HG03025 (cell line): Measurements from ENCODE around the gene HYLS1.

ENCODE experiments used
- ATAC-seq: cut with Tn5 transposase; IDR thresholded peaks from one replicate; pipeline ENCODE4 v1.9.1; 2021; ENCODE audit warnings: mild to moderate bottlenecking, moderate library complexity; ENCODE audit not compliant: unreplicated experiment, low FRiP score

The HYLS1 gene

DNA sequence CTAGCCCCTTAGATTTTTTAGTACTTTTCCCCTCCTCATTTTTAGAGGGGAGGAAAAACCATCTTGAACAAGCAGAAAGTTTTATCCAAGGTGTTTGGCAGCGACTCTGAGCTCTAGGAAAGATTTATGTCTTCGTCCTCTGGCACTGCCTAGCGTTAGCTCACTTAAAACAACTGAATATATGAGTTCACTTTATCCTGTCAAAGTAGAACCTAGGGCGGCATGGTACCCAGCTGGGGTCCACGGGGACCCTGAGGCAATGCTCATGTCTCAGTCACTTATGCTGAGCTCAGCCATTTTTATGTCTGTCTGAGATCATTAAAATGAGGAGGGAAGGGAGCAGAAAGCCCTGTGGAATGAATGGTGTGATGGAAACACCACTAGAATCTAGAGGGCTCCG is 44.2 kb downstream of the HYLS1 start:
- no peak for ATAC-seq

DNA sequence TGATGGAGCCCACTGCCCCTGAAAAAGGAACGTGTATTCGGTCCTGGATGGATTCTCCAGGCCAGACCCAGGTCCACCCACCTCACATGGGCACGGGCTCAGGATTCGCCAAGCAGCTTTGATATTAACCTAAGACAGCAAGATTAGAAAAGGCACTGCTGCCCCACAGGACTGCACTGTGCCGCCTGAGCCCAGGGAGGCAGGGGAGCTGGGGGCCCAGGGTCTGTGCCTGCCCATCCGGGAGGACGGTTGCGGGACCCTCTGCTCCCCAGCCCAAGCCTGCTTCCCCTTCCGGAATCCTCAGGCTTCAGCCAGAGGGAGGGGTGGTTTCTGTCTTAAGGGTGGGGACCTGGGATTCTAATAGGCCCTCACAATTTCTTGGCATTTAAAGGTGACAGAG is 44.8 kb downstream of the HYLS1 start:
- no peak for ATAC-seq

DNA sequence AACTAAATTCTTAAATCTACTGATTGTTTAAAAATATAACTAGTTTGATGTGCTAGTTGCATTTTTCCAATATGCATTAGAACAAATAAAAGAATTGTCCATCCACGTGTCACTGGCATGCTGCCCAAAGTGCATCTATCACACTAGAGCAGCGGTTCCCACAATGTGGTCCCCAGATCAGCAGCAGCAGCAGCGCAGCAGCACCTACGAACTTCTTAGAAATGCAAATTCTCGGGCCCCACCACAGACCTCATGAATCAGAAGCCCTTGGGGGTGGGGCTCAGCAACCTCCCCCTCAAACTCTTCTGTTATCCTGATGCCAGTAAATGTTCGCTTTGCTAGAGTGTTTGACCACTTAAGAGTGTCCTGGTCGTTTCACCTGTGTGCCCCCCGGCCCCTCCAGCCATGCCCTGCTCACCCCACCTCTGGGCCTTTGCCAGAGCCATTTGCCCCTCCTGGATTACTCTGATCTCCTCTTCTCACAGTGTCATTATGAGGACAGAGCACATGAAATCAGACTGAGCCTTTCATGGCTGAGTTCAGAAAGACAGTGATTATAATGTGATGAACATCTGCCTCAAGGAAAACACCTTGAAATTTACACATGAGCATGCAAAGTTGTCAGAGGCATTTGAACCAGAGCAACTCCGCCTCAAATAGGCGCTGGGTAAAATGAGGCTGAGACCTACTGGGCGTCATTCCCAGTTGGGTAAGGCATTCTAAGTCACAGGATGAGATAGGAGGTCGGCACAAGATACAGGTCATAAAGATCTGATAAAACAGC is 45.8 kb downstream of the HYLS1 start:
- ATAC-seq = no peak

DNA sequence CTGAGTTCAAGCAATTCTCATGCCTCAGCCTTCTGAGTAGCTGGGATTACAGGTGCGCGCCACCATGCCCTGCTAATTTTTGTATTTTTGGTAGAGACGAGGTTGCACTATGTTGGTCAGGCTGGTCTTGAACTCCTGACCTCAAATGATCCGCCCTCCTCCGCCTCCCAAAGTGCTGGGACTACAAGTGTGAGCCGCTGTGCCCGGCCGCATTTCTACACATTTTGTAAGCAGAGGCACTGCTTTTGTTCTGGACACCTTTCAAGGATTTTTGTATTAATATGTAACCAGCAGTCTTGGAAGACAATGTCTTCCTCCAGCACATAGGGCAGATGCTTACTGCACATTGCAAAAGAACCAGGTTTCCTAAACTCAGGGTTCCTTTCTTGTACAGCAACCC is 47.0 kb downstream of the HYLS1 start:
- no peak for ATAC-seq

DNA sequence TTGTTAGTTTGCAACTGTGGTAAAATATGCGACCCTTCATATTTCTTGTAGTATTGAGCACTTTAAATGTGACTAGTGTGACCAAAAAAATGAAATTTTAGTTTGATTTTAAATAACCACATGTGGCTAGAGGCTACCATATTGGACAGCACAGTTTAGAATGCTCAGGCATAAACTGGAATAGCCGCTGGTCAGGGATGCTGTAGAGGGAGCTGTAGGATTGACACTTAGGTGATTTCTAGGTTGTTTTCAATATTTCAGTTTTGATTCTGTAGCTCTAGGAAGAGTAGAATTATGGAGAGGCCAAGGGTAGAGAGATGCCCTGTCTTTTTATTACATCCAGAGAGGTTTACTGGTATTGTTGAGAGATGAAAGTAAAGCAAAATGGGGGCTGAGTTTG is 47.6 kb downstream of the HYLS1 start:
- no peak for ATAC-seq

DNA sequence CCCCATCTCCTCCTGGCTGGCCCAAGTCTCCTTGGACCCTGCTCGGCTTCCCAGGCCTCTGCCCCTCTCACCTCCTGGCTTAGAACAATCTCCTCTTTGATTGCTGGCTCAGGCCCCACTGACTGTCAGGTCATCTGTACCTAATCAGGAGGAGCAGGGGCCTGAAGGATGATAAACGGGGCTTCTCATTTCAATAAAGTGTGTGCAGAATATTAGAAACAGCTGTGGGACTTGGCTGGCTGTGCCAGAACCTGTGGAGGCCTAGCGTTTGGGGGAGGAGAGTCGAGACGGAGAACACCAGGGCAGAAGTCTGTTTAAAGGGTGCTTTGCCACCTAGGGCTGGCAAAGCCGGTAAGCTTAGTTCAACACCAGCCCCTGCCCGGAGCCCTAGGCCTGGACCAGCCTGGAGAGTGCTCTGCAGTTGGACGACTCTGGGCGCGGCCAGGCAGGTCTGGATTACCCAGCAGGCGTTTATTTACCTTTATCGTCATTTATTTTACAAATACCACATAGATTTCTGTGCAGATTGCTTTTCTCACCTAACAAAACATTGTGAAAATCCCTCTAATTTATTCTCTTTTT is 48.2 kb downstream of the HYLS1 start:
- ATAC-seq = no peak

DNA sequence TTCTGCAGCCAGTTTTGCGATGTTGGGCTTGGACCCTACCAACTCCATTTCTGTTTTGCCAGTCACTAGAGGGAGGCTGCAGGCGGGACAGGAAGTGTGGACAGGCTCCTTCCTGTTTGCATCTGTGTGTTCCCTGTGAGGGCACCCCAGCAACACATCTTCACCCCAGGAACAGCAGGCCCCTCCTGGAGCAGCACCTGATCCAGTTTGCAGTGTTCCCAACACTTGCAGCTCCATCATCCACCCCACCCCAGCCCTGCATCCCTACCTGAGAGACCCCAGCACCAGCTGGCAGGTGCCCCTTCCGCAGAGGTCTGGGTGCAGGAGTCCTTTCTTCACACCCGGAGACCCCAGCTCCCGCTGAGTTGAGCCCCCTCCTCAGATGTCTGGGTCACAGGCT is 51.0 kb downstream of the HYLS1 start:
- ATAC-seq = no peak

DNA sequence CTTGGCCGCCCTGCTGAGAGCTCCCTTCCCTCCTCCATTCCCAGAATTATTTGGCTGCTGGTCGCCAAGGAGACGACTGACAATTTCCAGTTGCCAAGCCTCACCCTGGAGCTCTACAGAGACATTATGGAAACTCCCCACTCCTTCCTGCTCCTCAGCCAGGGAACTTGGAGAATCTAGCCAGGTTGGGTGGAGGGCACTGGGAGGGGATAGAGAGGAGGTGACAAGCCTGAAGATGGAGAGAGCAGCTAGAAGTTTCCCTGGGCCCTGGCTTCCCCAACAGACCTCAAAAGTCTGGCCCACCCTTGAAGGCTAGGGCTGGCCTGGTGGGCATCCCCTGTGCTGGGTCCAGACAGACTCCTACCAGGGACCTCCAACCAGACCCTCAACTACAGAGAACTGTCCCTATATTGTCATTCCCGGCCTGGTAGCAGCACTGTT is 51.6 kb downstream of the HYLS1 start:
- ATAC-seq = no peak

DNA sequence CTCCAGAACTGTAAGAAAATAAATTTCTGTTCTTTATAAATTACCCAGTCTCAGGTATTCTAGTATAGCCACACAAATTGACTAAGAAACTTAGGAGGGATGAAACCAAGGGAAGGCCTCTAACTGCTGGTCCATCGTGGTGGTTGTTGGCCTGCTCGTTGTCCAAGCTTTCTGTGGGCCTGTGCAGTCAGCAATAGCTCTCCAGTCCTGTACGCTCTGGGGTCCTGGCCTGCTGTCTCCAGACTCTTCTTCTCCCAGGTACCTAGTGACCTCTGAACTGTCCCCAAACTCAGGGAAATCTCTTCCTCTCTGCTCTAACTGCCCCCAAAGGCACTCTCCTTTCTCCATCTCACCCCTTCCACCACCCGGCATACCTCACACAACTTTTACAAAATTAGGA is 52.7 kb downstream of the HYLS1 start:
- no peak for ATAC-seq

DNA sequence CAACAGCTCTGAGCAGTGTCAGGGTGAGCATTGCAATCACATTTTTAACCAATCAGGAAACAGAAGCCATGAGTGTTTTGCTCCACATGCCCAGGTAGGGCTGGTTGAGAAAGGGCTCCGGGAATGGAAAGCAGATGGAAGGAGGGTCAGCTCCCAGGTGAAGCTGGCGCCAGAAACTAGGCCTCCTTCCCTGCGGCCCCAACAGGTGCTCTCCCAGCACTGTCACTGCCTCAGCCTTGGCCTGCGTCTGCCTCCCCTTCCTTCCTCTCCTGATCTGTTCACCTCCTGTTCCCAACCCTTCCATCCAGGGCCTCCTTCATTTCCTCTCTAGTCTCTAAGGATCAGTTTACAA is 53.8 kb downstream of the HYLS1 start:
- ATAC-seq = no peak

DNA sequence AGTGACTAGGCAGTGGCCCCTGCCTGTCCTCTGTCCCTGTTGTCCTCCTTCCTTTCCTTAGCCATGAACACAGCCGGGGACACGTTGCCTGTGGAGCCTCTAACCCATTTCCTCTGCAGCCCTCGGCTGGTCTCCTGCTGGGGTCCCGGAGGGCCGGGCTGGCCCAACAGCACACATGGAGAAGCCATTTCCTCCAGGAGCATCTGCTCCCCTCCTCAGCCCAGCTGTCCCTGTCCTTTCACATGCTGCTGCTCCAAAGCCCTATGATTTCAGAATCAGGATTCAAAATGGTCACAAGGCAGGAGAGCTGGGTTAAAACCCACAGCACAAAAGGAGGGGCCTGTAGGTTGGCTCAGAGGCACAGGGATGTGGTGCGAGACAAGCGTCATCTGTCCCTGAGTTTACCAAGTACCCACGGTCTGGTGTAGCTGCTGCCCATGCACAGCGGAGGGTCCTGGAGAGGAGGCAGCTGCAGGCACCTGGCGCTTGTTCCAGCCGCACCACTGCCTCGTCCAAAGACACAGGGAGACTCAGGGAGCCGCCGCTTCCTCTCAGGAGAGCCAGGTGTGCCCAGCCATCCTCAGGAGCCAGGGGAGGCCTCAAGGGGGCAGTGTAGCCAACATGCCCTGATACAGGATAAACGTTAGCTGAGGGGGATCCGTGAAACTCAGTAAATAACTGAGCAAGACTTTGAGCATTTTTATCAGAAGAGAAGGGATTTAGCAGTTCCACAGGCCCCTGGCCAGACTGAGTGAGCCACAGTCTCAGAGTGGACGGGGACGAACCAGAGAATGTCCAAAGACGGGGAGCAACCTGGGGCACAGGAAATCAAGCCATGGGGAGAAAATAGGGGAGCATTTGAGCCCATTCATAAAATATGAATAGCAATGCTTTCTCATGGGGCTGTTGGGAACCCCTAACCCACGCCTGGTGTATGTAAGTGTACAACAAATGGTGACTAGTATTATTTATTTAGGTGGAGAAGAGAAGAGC is 54.4 kb downstream of the HYLS1 start:
- no peak for ATAC-seq

DNA sequence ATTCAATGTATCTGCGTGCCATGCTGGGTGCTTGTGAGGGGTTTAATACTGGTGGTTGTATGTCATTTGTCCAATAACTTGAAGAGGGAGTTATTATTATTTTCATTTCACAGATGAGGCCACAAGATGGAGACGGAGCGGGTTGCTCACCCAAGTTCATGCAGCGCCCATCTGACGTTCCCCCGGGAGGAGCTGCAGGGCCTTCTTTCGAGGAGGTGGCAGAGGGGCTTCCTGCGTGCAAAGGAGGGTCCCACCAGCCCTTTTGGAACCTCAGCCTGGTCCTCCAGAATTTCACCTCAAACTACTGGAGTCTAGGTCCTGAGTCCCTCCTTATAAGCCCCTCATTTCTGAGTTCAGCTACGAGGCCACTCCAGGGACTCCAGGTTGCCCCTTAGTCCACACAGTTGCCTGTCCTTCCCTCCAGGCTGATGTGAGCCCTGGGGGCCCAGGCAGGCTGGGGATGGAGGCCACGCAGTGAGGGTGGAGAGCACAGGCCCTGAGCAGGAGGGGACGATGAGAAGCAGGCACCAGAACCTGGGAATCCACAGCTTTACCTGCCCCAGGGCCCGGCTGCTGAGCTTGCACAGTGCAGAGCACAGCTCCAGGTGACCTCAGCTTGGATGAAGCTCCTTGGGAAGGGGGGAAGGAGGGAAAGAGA is 55.4 kb downstream of the HYLS1 start:
- no peak for ATAC-seq

DNA sequence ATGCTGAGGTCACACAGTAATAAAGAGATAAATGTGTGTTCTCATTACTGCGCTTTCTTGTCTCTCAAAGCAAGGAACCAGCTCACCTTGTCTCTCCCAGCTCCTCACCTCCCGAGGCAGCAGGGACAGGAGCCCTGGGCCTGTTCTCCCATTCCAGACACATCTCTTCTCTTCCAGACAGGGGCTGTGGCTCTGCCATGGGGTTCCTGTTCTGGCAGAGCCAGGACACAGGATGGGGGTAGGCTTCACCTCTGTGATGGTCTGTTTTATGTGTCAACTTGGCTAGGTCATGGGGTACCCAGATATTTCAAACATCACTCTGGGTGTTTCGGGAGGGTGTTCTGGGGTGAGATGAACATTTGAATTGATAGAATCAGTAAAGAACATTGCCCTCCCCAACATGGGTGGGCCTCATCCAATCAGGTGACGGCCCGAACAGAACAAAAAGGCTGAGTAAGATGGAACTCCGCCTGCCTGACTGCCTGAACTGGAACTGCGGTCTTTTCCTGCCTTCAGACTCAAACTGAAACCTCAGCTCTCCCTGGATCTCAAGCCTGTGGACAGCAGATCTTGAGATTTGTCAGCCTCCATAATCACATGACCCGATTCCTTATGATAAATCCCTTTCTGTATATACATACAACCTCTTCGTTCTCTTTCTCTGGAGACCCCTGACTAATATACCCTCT is 56.3 kb downstream of the HYLS1 start:
- ATAC-seq = no peak

DNA sequence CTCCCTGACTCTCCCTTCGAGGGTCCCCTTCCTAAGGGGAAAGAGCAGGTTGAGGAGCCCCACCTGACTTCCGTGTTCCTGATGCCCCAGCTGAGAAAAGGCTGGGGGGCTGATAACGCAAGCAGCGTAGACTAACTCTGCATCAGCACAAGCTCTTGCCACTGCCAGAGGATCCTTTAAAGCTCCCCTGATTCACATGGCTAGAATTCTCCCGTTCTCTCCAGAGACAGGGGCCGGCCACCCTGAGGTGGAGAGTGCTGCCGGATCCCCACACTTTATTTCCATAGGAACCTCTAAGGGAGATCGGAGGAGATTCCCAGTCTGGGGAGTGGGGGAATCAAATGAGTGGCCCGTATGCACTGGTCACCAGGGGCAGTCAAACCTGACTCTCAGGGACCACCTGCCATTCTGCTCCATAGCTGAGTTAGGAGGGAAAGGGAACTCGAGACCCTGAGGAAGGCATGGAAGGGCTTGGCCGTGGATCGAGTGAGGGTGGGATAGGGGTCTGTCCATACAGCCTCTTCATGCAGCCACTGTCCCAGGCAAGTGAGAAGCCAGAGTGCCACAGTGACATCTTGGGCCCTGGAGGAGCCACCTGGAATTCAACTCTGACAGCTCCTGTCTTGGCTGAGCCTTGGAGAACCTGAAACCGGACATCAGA is 57.0 kb downstream of the HYLS1 start:
- no peak for ATAC-seq

DNA sequence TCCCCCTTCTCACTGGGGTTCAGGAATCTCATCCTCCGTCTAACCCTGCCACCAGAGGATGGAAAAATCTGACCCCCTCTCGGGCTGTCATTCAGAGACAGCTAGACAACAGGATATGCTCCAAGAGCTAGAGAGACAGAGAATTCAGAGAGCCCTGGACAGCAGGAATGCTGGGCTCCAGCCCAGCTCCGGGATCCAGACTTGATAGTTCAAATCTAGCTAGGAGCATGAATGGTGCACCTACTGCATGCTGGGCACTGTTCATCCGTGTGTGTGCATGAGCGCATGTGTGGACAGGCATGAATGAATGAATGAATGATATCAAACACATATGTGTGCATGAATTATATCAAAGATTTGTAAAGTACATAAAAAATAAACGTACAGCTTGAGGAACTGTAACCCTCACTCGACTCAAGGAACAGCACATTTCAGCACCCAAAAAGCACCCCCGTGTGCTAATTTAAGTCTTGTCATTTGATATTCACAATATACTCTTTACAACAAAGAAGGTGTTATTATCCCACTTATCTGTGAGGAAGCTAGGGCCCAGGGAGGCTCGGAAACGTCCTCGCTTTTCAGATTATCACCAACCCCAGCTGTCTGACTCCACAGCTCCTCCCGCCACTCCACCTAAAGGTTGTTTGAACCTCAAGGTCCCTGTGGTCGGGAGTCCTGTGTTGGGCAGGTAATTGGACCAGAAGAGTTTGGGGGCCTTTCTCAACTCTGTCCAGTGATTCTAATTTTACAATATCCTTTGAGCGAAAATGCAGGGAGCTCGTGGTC is 57.7 kb downstream of the HYLS1 start:
- ATAC-seq = no peak

DNA sequence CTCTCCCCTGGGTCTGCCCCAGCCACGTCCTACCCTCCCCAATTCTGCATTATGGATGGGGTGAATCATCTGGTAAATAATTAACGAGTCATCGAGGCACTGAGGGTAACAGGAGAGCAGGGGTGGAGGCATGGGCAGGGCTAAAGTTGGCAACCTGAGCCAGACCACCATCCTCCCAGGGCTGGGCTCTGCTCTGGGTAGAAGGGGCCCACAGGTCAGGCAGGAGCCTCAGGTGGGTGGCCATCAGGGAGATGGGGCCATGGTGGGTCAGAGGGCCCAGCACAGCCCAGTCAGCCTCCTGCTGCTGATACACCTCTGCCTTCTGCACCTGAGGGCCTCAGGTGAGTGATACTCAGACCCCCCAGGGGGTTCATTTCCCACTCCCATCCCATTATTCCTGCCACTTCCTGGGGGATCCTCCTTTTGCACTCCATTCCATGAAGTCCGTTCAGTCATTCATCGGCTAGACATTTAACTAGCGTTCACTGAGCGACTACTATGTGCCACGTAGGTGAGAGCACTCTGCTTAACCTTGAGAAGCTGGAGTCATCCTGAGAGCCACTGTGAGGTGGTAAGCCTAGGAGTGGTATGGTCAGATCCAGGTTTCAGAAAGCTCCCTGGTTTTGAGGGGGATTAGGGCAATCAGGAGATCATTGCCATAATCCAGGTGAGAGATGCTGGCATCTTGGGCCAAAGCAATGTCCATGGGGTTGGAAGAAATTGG is 58.5 kb downstream of the HYLS1 start, which contains the start of gene VSIG10L2:
VSIG10L2 (plus strand) TSS at position 248 of the 724 bp plus-strand sequence; CDS start at position 260, 12 bp downstream.
- no peak for ATAC-seq

DNA sequence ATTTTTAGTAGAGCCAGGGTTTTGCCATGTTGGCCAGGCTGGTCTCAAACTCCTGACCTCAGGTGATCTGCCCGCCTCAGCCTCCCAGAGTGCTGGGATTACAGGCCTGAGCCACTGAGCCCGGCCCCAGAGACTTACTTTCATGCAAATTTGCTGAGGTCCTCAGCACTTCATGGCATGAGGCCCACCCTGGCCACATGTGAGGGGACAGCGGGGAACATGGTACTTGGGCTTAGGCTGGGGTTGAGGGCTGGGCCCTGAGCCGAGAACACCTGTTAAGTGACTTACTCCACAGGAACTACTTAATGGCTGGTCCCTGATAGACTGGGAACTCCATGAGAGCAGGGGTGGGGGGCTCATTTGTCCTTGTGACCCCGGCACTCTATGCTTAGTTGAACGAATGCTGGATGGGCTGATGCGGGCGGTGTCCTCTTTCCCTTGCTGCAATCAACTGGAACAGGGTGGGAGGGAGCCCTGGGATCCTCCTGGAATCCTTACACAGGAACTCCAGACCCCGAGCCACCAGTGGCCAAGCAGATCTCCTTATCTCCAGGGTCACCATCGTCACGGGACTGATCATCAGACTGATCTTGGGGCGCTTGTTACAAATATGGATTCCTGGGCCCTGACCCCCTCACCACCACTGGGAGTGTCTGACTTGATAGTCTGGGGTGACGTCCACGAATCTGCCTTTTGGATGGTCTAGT is 59.4 kb downstream of the HYLS1 start:
- ATAC-seq = no peak
